ENCODE data around the gene ACACB.
"Not testable (repeated sequence)": the region's sequence is repeated elsewhere in the genome, so short reads cannot be mapped to it uniquely, and the experiment has no call there.

The ACACB gene

GRCh38 chr12:109144224-109144623 lies 27.8 kb downstream of the ACACB start:
- DNase-seq (ENCODE audit: low spot score) = no peak

- DNase-seq (ENCODE audit: low spot score) = not testable (repeated sequence)
Observed at GRCh38 chr12:109147126-109147525, 30.7 kb downstream of the ACACB start.

GRCh38 chr12:109147954-109148353 lies 31.6 kb downstream of the ACACB start:
- DNase-seq (ENCODE audit: low spot score) = no peak

- no peak for DNase-seq (ENCODE audit: low spot score)
Observed at GRCh38 chr12:109150124-109150640, 33.8 kb downstream of the ACACB start.

GRCh38 chr12:109151457-109151856 lies 35.1 kb downstream of the ACACB start:
- no peak for DNase-seq (ENCODE audit: low spot score)

- no peak for DNase-seq (ENCODE audit: low spot score)
Observed at GRCh38 chr12:109153821-109154441, 37.5 kb downstream of the ACACB start.

GRCh38 chr12:109154451-109155438 lies 38.4 kb downstream of the ACACB start:
- DNase-seq (ENCODE audit: low spot score) = peak; percentile 86

- no peak for DNase-seq (ENCODE audit: low spot score)
Observed at GRCh38 chr12:109156036-109156435, 39.6 kb downstream of the ACACB start.

GRCh38 chr12:109156586-109156985 lies 40.2 kb downstream of the ACACB start:
- DNase-seq (ENCODE audit: low spot score) = no peak

- DNase-seq (ENCODE audit: low spot score) = no peak
Observed at GRCh38 chr12:109157986-109158385, 41.6 kb downstream of the ACACB start.

GRCh38 chr12:109160433-109160832 lies 44.0 kb downstream of the ACACB start:
- DNase-seq (ENCODE audit: low spot score) = no peak

GRCh38 chr12:109160873-109161272 lies 44.5 kb downstream of the ACACB start:
- DNase-seq (ENCODE audit: low spot score) = no peak

- DNase-seq (ENCODE audit: low spot score) = no peak
Observed at GRCh38 chr12:109162551-109162950, 46.2 kb downstream of the ACACB start.

- no peak for DNase-seq (ENCODE audit: low spot score)
Observed at GRCh38 chr12:109163167-109163566, 46.8 kb downstream of the ACACB start.

- no peak for DNase-seq (ENCODE audit: low spot score)
Observed at GRCh38 chr12:109165599-109165998, 49.2 kb downstream of the ACACB start.

- DNase-seq (ENCODE audit: low spot score) = no peak
Observed at GRCh38 chr12:109166371-109166770, 50.0 kb downstream of the ACACB start.

- DNase-seq (ENCODE audit: low spot score) = no peak
Observed at GRCh38 chr12:109167781-109168180, 51.4 kb downstream of the ACACB start.

GRCh38 chr12:109169262-109169661 lies 52.9 kb downstream of the ACACB start:
- no peak for DNase-seq (ENCODE audit: low spot score)

- no peak for DNase-seq (ENCODE audit: low spot score)
Observed at GRCh38 chr12:109169686-109170085, 53.3 kb downstream of the ACACB start.

- no peak for DNase-seq (ENCODE audit: low spot score)
Observed at GRCh38 chr12:109170324-109170723, 53.9 kb downstream of the ACACB start.

GRCh38 chr12:109172787-109173186 lies 56.4 kb downstream of the ACACB start:
- DNase-seq (ENCODE audit: low spot score) = not testable (repeated sequence)

- no peak for DNase-seq (ENCODE audit: low spot score)
Observed at GRCh38 chr12:109173443-109174240, 57.3 kb downstream of the ACACB start.
